HepG2 (cell line): Measurements from ENCODE around the gene CHST3. TPM values are rescaled to one million over a fixed set of nuclear protein-coding genes. Genes with fewer than 3 reads are reported as not detected.

ENCODE experiments used
- ATAC-seq: fragments of 200-7000 bp; cut with Tn5 transposase; 3 replicates; pipeline ENCODE4 v1.9.1; 2020; ENCODE audit warnings: mild to moderate bottlenecking, moderate library complexity
- BruUV-seq: library from RNA; stranded (reverse); fragments of 400-500 nt; replicated peaks from 2 replicates; lab custom pipeline; 2021; lab: Mats Ljungman, UMichigan
- CTCF ChIA-PET: fragments of 300-600 bp; formaldehyde crosslinking; extraction: SDS; loops from one replicate; lab custom pipeline; 2021; ENCODE audit warnings: low total read pairs, inconsistent platforms, low intra/inter-chr PET ratio; lab: Yijun Ruan, JAX
- POLR2A ChIA-PET: fragments of 350-600 bp; sonication (Branson Sonifier 250); formaldehyde crosslinking; loops from one replicate; lab custom pipeline; 2020; ENCODE audit warnings: antibody characterized with exemption, inconsistent platforms; lab: Yijun Ruan, JAX
- DNase-seq: peaks from one replicate; pipeline ENCODE4 v3.0.0-alpha.2; 2015; ENCODE audit warnings: low spot score
- FAIRE-seq: peaks from 3 replicates; lab custom pipeline; 2011; peaks lifted over from hg19 to GRCh38; lab: Jason Lieb, UNC
- H2AFZ ChIP-seq: one replicate; pipeline ENCODE4 v1.6.1; 2011; ENCODE audit warnings: low read length, inconsistent platforms
- H3K27ac ChIP-seq: fragments of 300-600 bp; 3 replicates; pipeline ENCODE4 v1.8.0; 2011; ENCODE audit warnings: mixed run types, mild to moderate bottlenecking, mixed read lengths, low read length, inconsistent platforms; ENCODE audit not compliant: insufficient read depth; ENCODE audit errors: extremely low read length
- H3K27me3 ChIP-seq, 2 experiments: fragments of 200-600 bp in 1 of 2; 2 replicates in 1 of 2; 3 replicates in 1 of 2; pipeline versions ENCODE4 v1.6.0 to v1.8.0; 2011; ENCODE audit warnings: low read length in 2 of 2, mild to moderate bottlenecking in 2 of 2, moderate library complexity in 2 of 2, inconsistent platforms in 1 of 2; ENCODE audit not compliant: insufficient read depth in 2 of 2, control insufficient read depth in 1 of 2
- H3K36me3 ChIP-seq, 2 experiments: fragments of 200-600 bp in 1 of 2; replicated peaks in 1 of 2; 2 replicates in 1 of 2; 3 replicates in 1 of 2; pipeline versions ENCODE4 v1.5.1 to v1.8.0; 2011; ENCODE audit warnings: low read length in 2 of 2, inconsistent platforms in 1 of 2; ENCODE audit not compliant: insufficient read depth in 2 of 2, control insufficient read depth in 1 of 2
- H3K4me1 ChIP-seq: 2 replicates; pipeline ENCODE4 v1.5.1; 2012; ENCODE audit warnings: low read length, inconsistent platforms; ENCODE audit not compliant: insufficient read depth
- H3K4me2 ChIP-seq: 2 replicates; pipeline ENCODE4 v1.6.0; 2011; ENCODE audit warnings: low read depth, low read length, inconsistent platforms
- H3K4me3 ChIP-seq, 3 experiments: fragments of 200-600 bp in 1 of 3; sonication (generic), shearing (Covaris generic) in 1 of 3; replicated peaks in 1 of 3; 2 replicates each; pipeline ENCODE4 v1.5.1; 2011 to 2016; ENCODE audit warnings: low read length in 3 of 3, inconsistent platforms in 2 of 3, low read depth in 2 of 3, mild to moderate bottlenecking in 2 of 3, control low read depth in 1 of 3, mixed read lengths in 1 of 3; ENCODE audit not compliant: insufficient read depth in 1 of 3
- H3K79me2 ChIP-seq: one replicate; pipeline ENCODE4 v1.6.1; 2011; ENCODE audit warnings: low read length, inconsistent platforms; ENCODE audit not compliant: insufficient read depth
- H3K9ac ChIP-seq: 2 replicates; pipeline ENCODE4 v1.6.0; 2011; ENCODE audit warnings: mild to moderate bottlenecking, low read depth, low read length, inconsistent platforms; ENCODE audit not compliant: insufficient read depth
- H3K9me3 ChIP-seq: 2 replicates; pipeline ENCODE4 v1.5.1; 2012; ENCODE audit warnings: mild to moderate bottlenecking, low read length
- H4K20me1 ChIP-seq: 2 replicates; pipeline ENCODE4 v1.6.0; 2011; ENCODE audit warnings: inconsistent platforms, mild to moderate bottlenecking, low read length, moderate library complexity; ENCODE audit not compliant: insufficient read depth
- GFI1 ChIP-seq: sonication (generic); formaldehyde crosslinking; IDR thresholded peaks from 2 replicates; pipeline ENCODE4 v1.5.0; 2020; ENCODE audit warnings: missing genetic modification reagents, mild to moderate bottlenecking, borderline replicate concordance
- PATZ1 ChIP-seq: sonication (generic); formaldehyde crosslinking; IDR thresholded peaks from 2 replicates; pipeline ENCODE4 v1.4.0; 2020; ENCODE audit warnings: missing genetic modification reagents
- PPARG ChIP-seq: conservative IDR thresholded peaks from 2 replicates; pipeline ENCODE4 v1.6.1; 2016; ENCODE audit warnings: missing biosample characterization, missing genetic modification reagents
- ZNF501 ChIP-seq: sonication (generic); formaldehyde crosslinking; IDR thresholded peaks from 2 replicates; pipeline ENCODE4 v1.5.1; 2020; ENCODE audit warnings: mild to moderate bottlenecking, moderate library complexity, missing genetic modification reagents
- ZNF776 ChIP-seq: sonication (generic); formaldehyde crosslinking; IDR thresholded peaks from 2 replicates; pipeline ENCODE4 v1.4.0; 2020; ENCODE audit warnings: mild to moderate bottlenecking, missing genetic modification reagents
- WGBS: methylation state at CpG from one replicate; pipeline ENCODE4 v1.1.6; 2017; ENCODE audit warnings: low lambda C conversion rate; 5-methylcytosine and 5-hydroxymethylcytosine counted together
- in situ Hi-C: cut with HindIII; loops from 2 replicates; pipeline ENCODE4 v1.10.0; 2017; ENCODE audit warnings: low pct_unique_long_range_greater_than_20kb; ENCODE audit not compliant: extremely low pct_ligation_motif_present
- intact Hi-C: fragments of 100-400 bp; cut with micrococcal nuclease; formaldehyde crosslinking; loops from one replicate; pipeline ENCODE4 v1.10.0; 2022; ENCODE audit not compliant: unreplicated experiment
- polyA plus RNA-seq, 8 experiments: library from polyadenylated mRNA; depleted of rRNA in 3 of 8; stranded (reverse) in 7 of 8; unstranded in 1 of 8; fragments of >200 nt; fragmentation: Illumina TruSeq in 4 of 8; extraction: Trizol in 4 of 8; gene quantifications; 2 replicates each; pipeline versions ENCODE4 v1.2.1 to v1.2.3, GENCODE V29; 2011 to 2016; ENCODE audit warnings: low read depth in 4 of 8, missing spikeins in 1 of 8, mixed read lengths in 1 of 8; ENCODE audit not compliant: insufficient read depth in 1 of 8
- total RNA-seq, 5 experiments: library from RNA; depleted of rRNA; stranded (reverse); fragments of >200 nt; fragmentation: Illumina TruSeq; extraction: Trizol; gene quantifications; 2 replicates each; pipeline ENCODE4 v1.2.3, GENCODE V29; 2016; ENCODE audit warnings: low read depth in 1 of 5

CHST3 gene
- total and polyA plus RNA-seq, 2 of the 13 experiments (the other 11 are each of a cell fraction or from before 2014, with no cell fraction given), result 7.2 to 18.7 TPM

GRCh38 chr10:72015841-72016240 lies 51.6 kb downstream of the CHST3 start:
- no peaks in the 10 kb centered on the region for H3K27me3 ChIP-seq
- H3K36me3 ChIP-seq, result no peaks in the 10 kb centered on the region
- TF ChIP-seq ZNF776 (CRISPR knock-in tag) (no peak), GFI1 (CRISPR knock-in tag) (no peak), ZNF501 (CRISPR knock-in tag) (no peak), PPARG (CRISPR knock-in tag) (0 out of 2 replicates have a peak, but pooled peaks have one; percentile 23), PATZ1 (CRISPR knock-in tag) (no peak)
- TF ChIP-seq, all 625 proteins: peak for 1
- peaks cover 68% of the 10 kb centered on the region for H3K4me1 ChIP-seq
- H2AFZ ChIP-seq, result no peak overlapping the region
- H3K9me3 ChIP-seq, result no peaks in the 10 kb centered on the region
- no peak for FAIRE-seq
- no peak for DNase-seq
- ATAC-seq, result no peak
- H3K27ac ChIP-seq, result no peak overlapping the region
- intact Hi-C loops, result no loop called here
- CTCF ChIA-PET, result interaction anchor here (2.9 kb wide), 1 partner anchor 33 kb away, joined by 12 read pairs; no protein-coding TSS in a partner anchor
- no peak overlapping the region for H3K4me3 ChIP-seq
- POLR2A ChIA-PET, result no interaction called here
- H3K79me2 ChIP-seq, result no peaks in the 10 kb centered on the region
- no TSS peak for BruUV-seq
- no peak overlapping the region for H3K4me2 ChIP-seq
- H4K20me1 ChIP-seq, result no peaks in the 10 kb centered on the region
- WGBS, result 86% methylated on average over 8 of the region's 8 CpGs
- H3K9ac ChIP-seq, result no peak overlapping the region
- in situ Hi-C loops, result no loop called here
